Keratinocyte (primary cell): ENCODE measurements around the gene AKR1C2.

Source experiments
- CTCF ChIP-seq, 3 experiments: IDR thresholded peaks in 1 of 3; conservative IDR thresholded peaks in 1 of 3; optimal IDR thresholded peaks in 1 of 3; 2 replicates in 2 of 3; 3 replicates in 1 of 3; pipeline versions ENCODE3 to v1.5.1; 2011; ENCODE audit warnings: low read length in 3 of 3, mild to moderate bottlenecking in 3 of 3, moderate library complexity in 2 of 3, control low read depth in 1 of 3, inconsistent platforms in 1 of 3; ENCODE audit not compliant: insufficient read depth in 2 of 3; ENCODE audit errors: extremely low read depth in 1 of 3
- EZH2 ChIP-seq: IDR thresholded peaks from one replicate; pipeline ENCODE4 v1.6.1; 2012; ENCODE audit warnings: inconsistent platforms, mild to moderate bottlenecking, low read length, moderate library complexity

- TF ChIP-seq CTCF (optimal IDR thresholded peaks at IDR 0.05 in 1 of 3, IDR thresholded peaks at IDR 0.05 in 1 of 3, conservative IDR thresholded peaks at IDR 0.05 in 1 of 3; ENCODE audit: extremely low read depth in 1 of 3, insufficient read depth in 2 of 3, low read length in 3 of 3) (peak in 1 of 3 experiments; percentile 2), EZH2 (no peak)
Observed at GRCh38 chr10:4984971-4985594, 18.6 kb downstream of the AKR1C2 start.
